HG03108 (cell line): Measurements from ENCODE around the gene EPHB2.

Experiments
- ATAC-seq: cut with Tn5 transposase; IDR thresholded peaks from one replicate; pipeline ENCODE4 v1.9.1; 2021; ENCODE audit warnings: moderate library complexity; ENCODE audit not compliant: unreplicated experiment

EPHB2 gene

GRCh38 chr1:22721122-22721873, 10.7 kb downstream of the EPHB2 start:
- ATAC-seq, result no peak

- no peak for ATAC-seq
Measured at GRCh38 chr1:22722901-22723550, 12.4 kb downstream of the EPHB2 start.

- ATAC-seq, result no peak
Measured at GRCh38 chr1:22727873-22728272, 17.2 kb downstream of the EPHB2 start.

GRCh38 chr1:22728751-22729399, 18.2 kb downstream of the EPHB2 start:
- no peak for ATAC-seq

GRCh38 chr1:22729400-22729773, 18.7 kb downstream of the EPHB2 start:
- no peak for ATAC-seq

- ATAC-seq, result no peak
Measured at GRCh38 chr1:22729912-22730311, 19.3 kb downstream of the EPHB2 start.

- no peak for ATAC-seq
Measured at GRCh38 chr1:22731924-22732720, 21.5 kb downstream of the EPHB2 start.

- no peak for ATAC-seq
Measured at GRCh38 chr1:22733643-22734042, 23.0 kb downstream of the EPHB2 start.

- ATAC-seq, result no peak
Measured at GRCh38 chr1:22736501-22737080, 26.0 kb downstream of the EPHB2 start.

GRCh38 chr1:22737374-22738068, 26.9 kb downstream of the EPHB2 start:
- ATAC-seq, result no peak

GRCh38 chr1:22738069-22738435, 27.4 kb downstream of the EPHB2 start:
- ATAC-seq, result no peak

- ATAC-seq, result no peak
Measured at GRCh38 chr1:22738522-22738921, 27.9 kb downstream of the EPHB2 start.

GRCh38 chr1:22739648-22740385, 29.2 kb downstream of the EPHB2 start:
- ATAC-seq, result no peak

- no peak for ATAC-seq
Measured at GRCh38 chr1:22741118-22741517, 30.5 kb downstream of the EPHB2 start.

- no peak for ATAC-seq
Measured at GRCh38 chr1:22745669-22746585, 35.3 kb downstream of the EPHB2 start.

GRCh38 chr1:22747021-22747734, 36.5 kb downstream of the EPHB2 start:
- ATAC-seq, result no peak

- ATAC-seq, result no peak
Measured at GRCh38 chr1:22747735-22748073, 37.1 kb downstream of the EPHB2 start.

- ATAC-seq, result no peak
Measured at GRCh38 chr1:22749503-22749902, 38.9 kb downstream of the EPHB2 start.
